Measurements from ENCODE around the gene MACROD1. TPM values are rescaled to one million over a fixed set of nuclear protein-coding genes. Genes with fewer than 3 reads are reported as not detected.

The MACROD1 gene
- total RNA-seq, 1 experiment from 2014 or later, result not detected

GRCh38 chr11:64132982-64133705 lies 32.8 kb downstream of the MACROD1 start:
- Histone ChIP-seq H2AFZ (ENCODE audit: low read length) (no peak overlapping the region), H3K9ac (ENCODE audit: low read length) (no peak overlapping the region), H3K9me2 (replicated peaks; ENCODE audit: insufficient read depth, low read length) (no peaks in the 10 kb centered on the region), H3K4me3 (ENCODE audit: low read length) (no peak overlapping the region), H4K20me1 (ENCODE audit: insufficient read depth, low read depth, low read length) (peaks cover 9% of the 10 kb centered on the region; the same call in 1 of the 2 replicates), H3K9me3 (ENCODE audit: low read length) (no peaks in the 10 kb centered on the region), H3K4me1 (ENCODE audit: low read length) (no peaks in the 10 kb centered on the region), H3K79me2 (ENCODE audit: low read length) (no peaks in the 10 kb centered on the region), H3K36me3 (ENCODE audit: insufficient read depth, low read length) (no peaks in the 10 kb centered on the region), H3K27me3 (ENCODE audit: low read length) (no peaks in the 10 kb centered on the region), H3K27ac (ENCODE audit: low read length) (no peak overlapping the region), H3K4me2 (ENCODE audit: low read depth, low read length, poor library complexity, severe bottlenecking) (no peak overlapping the region)
- no peak for DNase-seq

DNA sequence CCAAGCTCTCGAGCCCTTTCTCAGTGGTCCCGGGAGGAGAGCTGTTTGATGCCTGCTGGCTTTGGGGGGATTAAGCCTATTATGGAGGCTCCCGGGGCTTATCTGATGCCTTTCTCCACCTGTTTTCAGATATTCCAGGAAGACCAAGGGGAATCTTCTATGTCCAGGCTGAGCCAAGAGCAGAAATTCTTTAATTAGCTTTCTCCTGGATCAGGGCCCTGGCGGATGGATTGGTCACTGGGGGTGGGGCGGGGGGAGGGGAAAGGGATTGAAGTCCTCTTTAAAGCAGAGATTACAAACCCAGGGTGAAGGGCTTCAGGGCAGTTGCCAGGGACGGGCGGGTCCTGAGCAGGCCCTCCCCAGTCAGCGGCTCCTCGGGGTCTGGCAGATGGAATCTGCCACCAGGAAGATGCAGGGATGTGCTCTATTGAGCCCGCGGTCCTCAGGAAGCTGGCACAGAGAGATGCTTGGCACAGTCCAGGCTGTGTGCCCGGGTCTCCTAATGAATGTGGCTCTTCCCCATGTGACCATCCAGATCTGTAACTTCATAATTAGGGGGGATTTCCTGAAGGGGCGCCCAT lies 33.6 kb downstream of the MACROD1 start:
- no peaks in the 10 kb centered on the region for H3K9me3 ChIP-seq (ENCODE audit: low read length)
- DNase-seq, result no peak
- no peak overlapping the region for H3K9ac ChIP-seq (ENCODE audit: low read length)
- no peak overlapping the region for H3K4me3 ChIP-seq (ENCODE audit: low read length)
- no peak overlapping the region for H3K4me2 ChIP-seq (ENCODE audit: low read depth, low read length, poor library complexity, severe bottlenecking)
- peaks cover 9% of the 10 kb centered on the region; the same call in 1 of the 2 replicates for H4K20me1 ChIP-seq (ENCODE audit: insufficient read depth, low read depth, low read length)
- H3K79me2 ChIP-seq (ENCODE audit: low read length), result no peaks in the 10 kb centered on the region
- H3K27ac ChIP-seq (ENCODE audit: low read length), result no peak overlapping the region
- no peak overlapping the region for H2AFZ ChIP-seq (ENCODE audit: low read length)
- no peaks in the 10 kb centered on the region for H3K36me3 ChIP-seq (ENCODE audit: insufficient read depth, low read length)
- H3K4me1 ChIP-seq (ENCODE audit: low read length), result no peaks in the 10 kb centered on the region
- no peaks in the 10 kb centered on the region for H3K27me3 ChIP-seq (ENCODE audit: low read length)
- no peaks in the 10 kb centered on the region for H3K9me2 ChIP-seq (replicated peaks; ENCODE audit: insufficient read depth, low read length)

DNA sequence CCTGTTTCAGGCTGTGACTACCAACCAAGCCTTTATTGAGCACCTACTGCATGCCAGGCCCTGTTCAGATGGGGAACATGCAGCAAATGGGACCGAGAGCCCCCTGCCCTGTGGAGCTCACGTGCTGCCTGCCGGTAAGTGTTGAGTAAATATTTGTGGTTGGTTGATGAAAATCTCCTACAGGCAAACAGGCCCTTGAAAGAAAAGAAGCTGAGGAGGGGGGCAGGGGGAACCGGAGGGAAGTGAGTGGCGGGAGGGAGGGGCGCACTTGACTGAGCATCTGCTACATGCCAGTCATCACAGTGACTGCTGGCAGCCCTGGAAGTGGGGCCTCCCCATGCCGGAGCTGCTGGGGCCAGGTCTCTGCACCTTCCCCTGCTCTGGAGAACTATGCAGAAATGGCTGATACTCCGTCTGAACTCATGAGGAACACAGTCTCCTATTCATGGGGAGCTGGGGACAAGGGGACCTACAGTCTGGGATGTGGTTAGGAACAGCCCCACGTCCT lies 34.2 kb downstream of the MACROD1 start:
- Histone ChIP-seq H3K9me3 (ENCODE audit: low read length) (no peaks in the 10 kb centered on the region), H3K4me1 (ENCODE audit: low read length) (no peaks in the 10 kb centered on the region), H3K9me2 (replicated peaks; ENCODE audit: insufficient read depth, low read length) (no peaks in the 10 kb centered on the region), H3K79me2 (ENCODE audit: low read length) (no peaks in the 10 kb centered on the region), H2AFZ (ENCODE audit: low read length) (no peak overlapping the region), H4K20me1 (ENCODE audit: insufficient read depth, low read depth, low read length) (peaks cover 9% of the 10 kb centered on the region; the same call in 1 of the 2 replicates), H3K27ac (ENCODE audit: low read length) (no peak overlapping the region), H3K36me3 (ENCODE audit: insufficient read depth, low read length) (no peaks in the 10 kb centered on the region), H3K4me3 (ENCODE audit: low read length) (no peak overlapping the region), H3K27me3 (ENCODE audit: low read length) (no peaks in the 10 kb centered on the region), H3K9ac (ENCODE audit: low read length) (no peak overlapping the region), H3K4me2 (ENCODE audit: low read depth, low read length, poor library complexity, severe bottlenecking) (no peak overlapping the region)
- no peak for DNase-seq

GRCh38 chr11:64130618-64131017 lies 35.3 kb downstream of the MACROD1 start:
- Histone ChIP-seq H3K36me3 (ENCODE audit: insufficient read depth, low read length) (no peaks in the 10 kb centered on the region), H3K9ac (ENCODE audit: low read length) (no peak overlapping the region), H3K9me2 (replicated peaks; ENCODE audit: insufficient read depth, low read length) (no peaks in the 10 kb centered on the region), H4K20me1 (ENCODE audit: insufficient read depth, low read depth, low read length) (0 out of 2 replicates have a peak, but pooled peaks cover 4% of the 10 kb centered on the region), H3K27ac (ENCODE audit: low read length) (no peak overlapping the region), H3K27me3 (ENCODE audit: low read length) (no peaks in the 10 kb centered on the region), H3K4me1 (ENCODE audit: low read length) (no peaks in the 10 kb centered on the region), H3K4me2 (ENCODE audit: low read depth, low read length, poor library complexity, severe bottlenecking) (no peak overlapping the region), H2AFZ (ENCODE audit: low read length) (no peak overlapping the region), H3K79me2 (ENCODE audit: low read length) (no peaks in the 10 kb centered on the region), H3K4me3 (ENCODE audit: low read length) (no peak overlapping the region), H3K9me3 (ENCODE audit: low read length) (no peaks in the 10 kb centered on the region)
- no peak for DNase-seq

GRCh38 chr11:64129403-64129802 lies 36.5 kb downstream of the MACROD1 start:
- H2AFZ ChIP-seq (ENCODE audit: low read length), result no peak overlapping the region
- H4K20me1 ChIP-seq (ENCODE audit: insufficient read depth, low read depth, low read length), result 0 out of 2 replicates have a peak, but pooled peaks cover 4% of the 10 kb centered on the region
- no peak overlapping the region for H3K9ac ChIP-seq (ENCODE audit: low read length)
- H3K4me2 ChIP-seq (ENCODE audit: low read depth, low read length, poor library complexity, severe bottlenecking), result no peak overlapping the region
- H3K27me3 ChIP-seq (ENCODE audit: low read length), result no peaks in the 10 kb centered on the region
- H3K27ac ChIP-seq (ENCODE audit: low read length), result no peak overlapping the region
- H3K79me2 ChIP-seq (ENCODE audit: low read length), result no peaks in the 10 kb centered on the region
- no peaks in the 10 kb centered on the region for H3K9me3 ChIP-seq (ENCODE audit: low read length)
- no peaks in the 10 kb centered on the region for H3K9me2 ChIP-seq (replicated peaks; ENCODE audit: insufficient read depth, low read length)
- H3K4me1 ChIP-seq (ENCODE audit: low read length), result no peaks in the 10 kb centered on the region
- no peak overlapping the region for H3K4me3 ChIP-seq (ENCODE audit: low read length)
- H3K36me3 ChIP-seq (ENCODE audit: insufficient read depth, low read length), result no peaks in the 10 kb centered on the region
- DNase-seq, result no peak

- Histone ChIP-seq H3K4me3 (ENCODE audit: low read length) (no peak overlapping the region), H3K9ac (ENCODE audit: low read length) (no peak overlapping the region), H2AFZ (ENCODE audit: low read length) (no peak overlapping the region), H3K4me2 (ENCODE audit: low read depth, low read length, poor library complexity, severe bottlenecking) (no peak overlapping the region), H3K4me1 (ENCODE audit: low read length) (no peaks in the 10 kb centered on the region), H3K27me3 (ENCODE audit: low read length) (no peaks in the 10 kb centered on the region), H3K36me3 (ENCODE audit: insufficient read depth, low read length) (no peaks in the 10 kb centered on the region), H4K20me1 (ENCODE audit: insufficient read depth, low read depth, low read length) (0 out of 2 replicates have a peak, but pooled peaks cover 4% of the 10 kb centered on the region), H3K27ac (ENCODE audit: low read length) (no peak overlapping the region), H3K79me2 (ENCODE audit: low read length) (no peaks in the 10 kb centered on the region), H3K9me3 (ENCODE audit: low read length) (no peaks in the 10 kb centered on the region), H3K9me2 (replicated peaks; ENCODE audit: insufficient read depth, low read length) (no peaks in the 10 kb centered on the region)
- no peak for DNase-seq
Observed at GRCh38 chr11:64128255-64129006, 37.5 kb downstream of the MACROD1 start.

GRCh38 chr11:64127267-64128072 lies 38.4 kb downstream of the MACROD1 start:
- H3K9me2 ChIP-seq (replicated peaks; ENCODE audit: insufficient read depth, low read length), result no peaks in the 10 kb centered on the region
- H3K9ac ChIP-seq (ENCODE audit: low read length), result no peak overlapping the region
- H3K36me3 ChIP-seq (ENCODE audit: insufficient read depth, low read length), result no peaks in the 10 kb centered on the region
- no peak for DNase-seq
- no peaks in the 10 kb centered on the region for H3K79me2 ChIP-seq (ENCODE audit: low read length)
- H3K9me3 ChIP-seq (ENCODE audit: low read length), result no peaks in the 10 kb centered on the region
- H3K4me1 ChIP-seq (ENCODE audit: low read length), result peaks cover 3% of the 10 kb centered on the region; the same call in 1 of the 2 replicates
- no peak overlapping the region for H2AFZ ChIP-seq (ENCODE audit: low read length)
- H3K4me2 ChIP-seq (ENCODE audit: low read depth, low read length, poor library complexity, severe bottlenecking), result no peak overlapping the region
- H3K27ac ChIP-seq (ENCODE audit: low read length), result no peak overlapping the region
- H4K20me1 ChIP-seq (ENCODE audit: insufficient read depth, low read depth, low read length), result 0 out of 2 replicates have a peak, but pooled peaks cover 4% of the 10 kb centered on the region
- no peak overlapping the region for H3K4me3 ChIP-seq (ENCODE audit: low read length)
- no peaks in the 10 kb centered on the region for H3K27me3 ChIP-seq (ENCODE audit: low read length)

All from Karpas-422 (cell line).